HFFc6 (cell line): ENCODE results near the gene MLC1. TPM values are rescaled to one million over a fixed set of nuclear protein-coding genes. Genes with fewer than 3 reads are reported as not detected.

ENCODE experiments used
- DNase-seq: peaks from one replicate; pipeline ENCODE4 v3.0.0-alpha.2; 2018
- H3K27ac Mint-ChIP-seq: 2 replicates; pipeline ENCODE4 v1.8.0; 2020; ENCODE audit warnings: mild to moderate bottlenecking, mixed read lengths
- H3K27me3 Mint-ChIP-seq: 2 replicates; pipeline ENCODE4 v1.8.0; 2021; ENCODE audit warnings: mild to moderate bottlenecking, moderate library complexity, mixed read lengths; ENCODE audit not compliant: insufficient read depth
- H3K36me3 Mint-ChIP-seq: 2 replicates; pipeline ENCODE4 v1.8.0; 2021; ENCODE audit warnings: low read depth, mixed read lengths
- H3K4me1 Mint-ChIP-seq: 2 replicates; pipeline ENCODE4 v1.8.0; 2020; ENCODE audit warnings: low read depth, mixed read lengths
- H3K4me3 Mint-ChIP-seq: 2 replicates; pipeline ENCODE4 v1.8.0; 2020; ENCODE audit warnings: mild to moderate bottlenecking, moderate library complexity, mixed read lengths
- H3K9me3 Mint-ChIP-seq: 2 replicates; pipeline ENCODE4 v1.8.0; 2020; ENCODE audit warnings: mild to moderate bottlenecking, mixed read lengths
- CTCF ChIP-seq: fragments of 200-600 bp; sonication (generic); IDR thresholded peaks from 2 replicates; pipeline ENCODE4 v1.5.0; 2021; ENCODE audit warnings: antibody characterized with exemption, mild to moderate bottlenecking
- total RNA-seq, 6 experiments: library from RNA; stranded (reverse); fragmentation: NEBNext Ultra II Directional; extraction: Animal tissue kit (Norgen Biotek cat#: 25700); gene quantifications; 2 replicates in 1 of 6; 3 replicates in 5 of 6; pipeline ENCODE4 v1.2.3, GENCODE V29; 2021

MLC1 gene
- total RNA-seq, 6 experiments from 2014 or later = not detected

GRCh38 chr22:50041361-50042065, 43.7 kb downstream of the MLC1 start:
- peaks cover 6% of the 10 kb centered on the region; the same call in 1 of the 2 replicates for H3K36me3 Mint-ChIP-seq
- no peak overlapping the region for H3K4me3 Mint-ChIP-seq
- no peak overlapping the region for H3K27ac Mint-ChIP-seq
- peaks cover 29% of the 10 kb centered on the region for H3K27me3 Mint-ChIP-seq
- DNase-seq = no peak
- H3K9me3 Mint-ChIP-seq = peaks cover 15% of the 10 kb centered on the region; the same call in 1 of the 2 replicates
- no peaks in the 10 kb centered on the region for H3K4me1 Mint-ChIP-seq
- no peak for TF ChIP-seq CTCF

GRCh38 chr22:50040717-50041116, 44.5 kb downstream of the MLC1 start:
- peaks cover 6% of the 10 kb centered on the region; the same call in 1 of the 2 replicates for H3K36me3 Mint-ChIP-seq
- no peak overlapping the region for H3K27ac Mint-ChIP-seq
- H3K4me3 Mint-ChIP-seq = no peak overlapping the region
- no peak for DNase-seq
- H3K4me1 Mint-ChIP-seq = no peaks in the 10 kb centered on the region
- no peak for TF ChIP-seq CTCF
- H3K27me3 Mint-ChIP-seq = peaks cover 30% of the 10 kb centered on the region
- H3K9me3 Mint-ChIP-seq = peaks cover 15% of the 10 kb centered on the region; the same call in 1 of the 2 replicates

- H3K27me3 Mint-ChIP-seq = peaks cover 30% of the 10 kb centered on the region
- no peaks in the 10 kb centered on the region for H3K4me1 Mint-ChIP-seq
- no peak for DNase-seq
- H3K4me3 Mint-ChIP-seq = no peak overlapping the region
- peaks cover 6% of the 10 kb centered on the region; the same call in 1 of the 2 replicates for H3K36me3 Mint-ChIP-seq
- no peak overlapping the region for H3K27ac Mint-ChIP-seq
- H3K9me3 Mint-ChIP-seq = peaks cover 15% of the 10 kb centered on the region; the same call in 1 of the 2 replicates
- TF ChIP-seq CTCF = no peak
Measured at GRCh38 chr22:50039669-50040443, 45.4 kb downstream of the MLC1 start.

- peaks cover 19% of the 10 kb centered on the region for H3K27me3 Mint-ChIP-seq
- DNase-seq = no peak
- TF ChIP-seq CTCF = no peak
- no peak overlapping the region for H3K27ac Mint-ChIP-seq
- peaks cover 15% of the 10 kb centered on the region; the same call in 1 of the 2 replicates for H3K9me3 Mint-ChIP-seq
- no peaks in the 10 kb centered on the region for H3K4me1 Mint-ChIP-seq
- peaks cover 6% of the 10 kb centered on the region; the same call in 1 of the 2 replicates for H3K36me3 Mint-ChIP-seq
- H3K4me3 Mint-ChIP-seq = no peak overlapping the region
Measured at GRCh38 chr22:50035976-50036724, 49.1 kb downstream of the MLC1 start.

- Mint-ChIP-seq H3K27me3 (peaks cover 16% of the 10 kb centered on the region), H3K27ac (no peak overlapping the region), H3K4me1 (no peaks in the 10 kb centered on the region), H3K36me3 (peaks cover 6% of the 10 kb centered on the region; the same call in 1 of the 2 replicates), H3K9me3 (peaks cover 15% of the 10 kb centered on the region; the same call in 1 of the 2 replicates), H3K4me3 (no peak overlapping the region)
- no peak for DNase-seq
- TF ChIP-seq CTCF = no peak
Measured at GRCh38 chr22:50035131-50035881, 49.9 kb downstream of the MLC1 start.
